Right kidney (tissue), 1 donor: ENCODE data around the gene DPYD.

Source experiments
- DNase-seq: peaks from one replicate; pipeline ENCODE4 v3.0.0-alpha.2; 2016

DPYD gene

GRCh38 chr1:97034651-97035050 lies 886.2 kb downstream of the DPYD start:
- DNase-seq = no peak

GRCh38 chr1:97033949-97034348 lies 886.9 kb downstream of the DPYD start:
- DNase-seq = no peak
